ENCODE data around the gene RALGAPA1.
"Not testable (repeated sequence)": the region's sequence is repeated elsewhere in the genome, so short reads cannot be mapped to it uniquely, and the experiment has no call there.

- not testable (repeated sequence) for TF ChIP-seq CTCF (IDR thresholded peaks at IDR 0.05; ENCODE audit: insufficient read depth, low read length); REST (IDR thresholded peaks at IDR 0.05; ENCODE audit: insufficient replicate concordance, low read depth)
These were observed 125.4 kb downstream of the RALGAPA1 start for GRCh38 chr14:35683688-35684087.
